Right forelimb (tissue), 1 donor: Measurements from ENCODE around the gene YPEL1.
"Not testable (repeated sequence)": the region's sequence is repeated elsewhere in the genome, so short reads cannot be mapped to it uniquely, and the experiment has no call there.

Experiments used
- DNase-seq: peaks from one replicate; pipeline ENCODE4 v3.0.0-alpha.2; 2018

The YPEL1 gene

GRCh38 chr22:21753374-21754111 is 17.9 kb upstream of the YPEL1 start:
- no peak for DNase-seq

- DNase-seq, result no peak
Measured at GRCh38 chr22:21752276-21752675, 16.7 kb upstream of the YPEL1 start.

- DNase-seq, result no peak
Measured at GRCh38 chr22:21745948-21746347, 10.4 kb upstream of the YPEL1 start.

- DNase-seq, result not testable (repeated sequence)
Measured at GRCh38 chr22:21744917-21745316, 9.3 kb upstream of the YPEL1 start.

- no peak for DNase-seq
Measured at GRCh38 chr22:21741790-21742189, 6.2 kb upstream of the YPEL1 start.

GRCh38 chr22:21741059-21741458 is 5.5 kb upstream of the YPEL1 start:
- no peak for DNase-seq

- no peak for DNase-seq
Measured at GRCh38 chr22:21739828-21740377, 4.3 kb upstream of the YPEL1 start.

- no peak for DNase-seq
Measured at GRCh38 chr22:21738966-21739365, 3.4 kb upstream of the YPEL1 start.

GRCh38 chr22:21738081-21738480 is 2.5 kb upstream of the YPEL1 start:
- no peak for DNase-seq

- no peak for DNase-seq
Measured at GRCh38 chr22:21736948-21737347, 1.4 kb upstream of the YPEL1 start.

- DNase-seq, result no peak
Measured at GRCh38 chr22:21736084-21736642, 569 bp upstream of the YPEL1 start.

- DNase-seq, result no peak
Measured at GRCh38 chr22:21734540-21735199, 924 bp downstream of the YPEL1 start.

- DNase-seq, result no peak
Measured at GRCh38 chr22:21731503-21731902, 4.1 kb downstream of the YPEL1 start.

GRCh38 chr22:21730535-21731308 is 4.9 kb downstream of the YPEL1 start:
- no peak for DNase-seq

- DNase-seq, result not testable (repeated sequence)
Measured at GRCh38 chr22:21729184-21729583, 6.4 kb downstream of the YPEL1 start.

- no peak for DNase-seq
Measured at GRCh38 chr22:21728270-21728669, 7.3 kb downstream of the YPEL1 start.

- no peak for DNase-seq
Measured at GRCh38 chr22:21727768-21728167, 7.8 kb downstream of the YPEL1 start.

GRCh38 chr22:21727159-21727558 is 8.4 kb downstream of the YPEL1 start:
- no peak for DNase-seq

GRCh38 chr22:21726650-21727049 is 8.9 kb downstream of the YPEL1 start:
- DNase-seq, result no peak

GRCh38 chr22:21725956-21726649 is 9.5 kb downstream of the YPEL1 start:
- no peak for DNase-seq

- DNase-seq, result not testable (repeated sequence)
Measured at GRCh38 chr22:21724496-21724895, 11.1 kb downstream of the YPEL1 start.

- DNase-seq, result not testable (repeated sequence)
Measured at GRCh38 chr22:21721195-21721852, 14.3 kb downstream of the YPEL1 start.
